HG03139 (cell line): ENCODE measurements around the gene MEIKIN.

Experiments used
- ATAC-seq: cut with Tn5 transposase; IDR thresholded peaks from one replicate; pipeline ENCODE4 v1.9.1; 2021; ENCODE audit not compliant: unreplicated experiment

The MEIKIN gene

DNA sequence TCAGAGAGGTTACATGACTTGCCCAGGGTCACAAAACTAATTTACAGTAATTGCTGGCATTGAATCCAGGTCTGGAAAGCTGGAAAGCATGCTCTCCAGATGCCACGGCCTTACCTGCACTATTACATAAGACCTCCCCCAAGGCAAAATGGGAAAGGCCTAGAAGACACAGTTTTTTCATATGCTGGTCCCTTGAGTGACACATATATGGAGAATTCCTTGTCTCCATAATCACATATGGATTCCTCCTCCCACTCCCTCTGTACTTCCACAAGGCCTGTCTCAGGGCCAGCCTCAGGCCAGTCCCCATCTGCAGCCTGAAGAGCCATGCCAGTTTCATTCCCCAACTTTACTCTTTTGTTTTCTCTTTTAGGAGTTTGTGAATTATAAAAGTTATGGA lies 28.6 kb upstream of the MEIKIN start:
- ATAC-seq, result no peak

- no peak for ATAC-seq
Measured at GRCh38 chr5:131973089-131973712, 27.7 kb upstream of the MEIKIN start.

- ATAC-seq, result no peak
Measured at GRCh38 chr5:131968396-131968954, 23.0 kb upstream of the MEIKIN start.

DNA sequence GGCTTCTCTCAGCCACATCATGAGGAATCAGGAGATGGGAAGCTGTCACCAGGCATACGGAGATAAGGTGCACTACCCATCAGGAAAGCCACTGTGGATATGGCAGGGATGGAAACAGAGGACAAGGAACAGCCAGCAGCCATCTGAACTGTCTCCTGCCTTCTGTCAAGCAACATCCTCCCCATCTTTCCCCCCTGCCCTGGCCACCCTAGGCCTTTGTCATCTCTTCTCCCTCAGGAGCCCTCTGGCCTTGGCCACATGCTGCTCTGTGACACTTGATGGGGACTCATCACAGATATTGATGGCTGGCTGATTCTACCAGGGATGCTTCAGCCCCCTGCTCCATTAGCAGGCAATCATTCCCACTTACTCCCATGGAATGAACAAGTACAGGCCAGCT lies 21.1 kb upstream of the MEIKIN start:
- no peak for ATAC-seq

DNA sequence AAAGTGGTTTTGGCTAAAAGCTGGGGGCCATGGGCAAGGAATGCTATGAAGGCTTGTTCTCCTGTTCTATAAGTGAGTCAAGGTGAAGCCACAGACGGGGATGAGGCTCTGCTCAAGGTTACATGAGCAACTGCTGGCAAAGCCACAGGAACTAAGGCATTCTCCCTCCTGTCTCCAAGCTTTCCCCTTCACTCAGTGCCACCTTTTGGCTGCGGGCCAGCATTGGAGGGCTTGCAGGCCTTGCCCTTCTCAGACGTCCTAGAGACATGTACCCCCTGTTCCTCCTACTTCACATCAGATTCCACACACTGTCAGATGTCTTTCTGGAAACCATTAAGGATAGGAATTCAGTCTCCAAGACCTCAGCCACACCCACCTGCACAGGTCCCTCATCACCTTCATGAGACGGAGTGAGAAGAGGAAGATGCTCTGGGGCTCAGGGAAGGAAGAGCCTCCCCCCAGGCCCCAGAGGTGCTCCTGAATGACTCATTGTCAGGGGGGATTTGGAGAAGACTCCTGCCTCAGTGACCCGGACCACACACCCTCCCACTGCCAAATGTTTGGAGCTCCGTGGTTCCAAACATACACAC lies 20.5 kb upstream of the MEIKIN start:
- no peak for ATAC-seq

DNA sequence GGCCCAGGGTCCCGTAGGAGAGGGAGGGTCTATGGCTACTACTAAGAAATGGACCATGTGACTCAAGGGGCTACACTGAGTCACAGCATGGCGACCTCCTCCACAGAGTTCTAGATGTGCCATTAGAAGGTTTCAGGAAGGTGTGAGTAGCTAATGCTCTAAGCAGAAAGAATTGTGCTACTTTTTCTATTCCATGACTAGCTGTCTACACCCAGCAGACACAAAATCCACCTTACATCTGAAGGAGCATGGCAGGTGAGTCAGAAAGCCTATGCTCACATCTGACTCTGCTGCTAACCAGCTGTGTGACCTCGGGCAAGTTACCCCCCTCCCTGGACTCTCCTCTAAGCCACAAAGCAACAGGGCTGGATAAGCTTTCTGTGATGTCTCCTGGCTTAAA lies 14.4 kb upstream of the MEIKIN start:
- ATAC-seq, result no peak

DNA sequence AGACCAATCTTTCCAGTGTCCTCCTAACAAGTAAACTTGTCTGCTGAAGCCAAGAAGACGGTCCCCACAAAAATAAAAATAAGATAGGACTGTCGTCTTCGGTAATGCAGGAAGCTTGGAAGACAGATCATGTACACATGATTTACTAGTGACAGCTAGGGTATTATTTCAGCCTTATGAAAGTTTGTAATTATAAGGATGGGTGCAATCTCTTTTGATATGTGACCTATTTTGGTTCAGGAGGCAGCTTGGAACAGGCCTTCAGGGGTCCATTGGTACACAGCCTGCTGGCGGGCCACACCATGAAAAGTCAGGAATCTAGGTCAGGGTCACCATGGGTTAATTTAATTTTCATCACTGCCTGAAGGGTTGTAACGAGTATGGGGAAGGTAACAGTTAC lies 13.7 kb upstream of the MEIKIN start:
- no peak for ATAC-seq

GRCh38 chr5:131957721-131958441 lies 12.4 kb upstream of the MEIKIN start:
- ATAC-seq, result no peak

GRCh38 chr5:131953969-131954368 lies 8.5 kb upstream of the MEIKIN start:
- ATAC-seq, result no peak

DNA sequence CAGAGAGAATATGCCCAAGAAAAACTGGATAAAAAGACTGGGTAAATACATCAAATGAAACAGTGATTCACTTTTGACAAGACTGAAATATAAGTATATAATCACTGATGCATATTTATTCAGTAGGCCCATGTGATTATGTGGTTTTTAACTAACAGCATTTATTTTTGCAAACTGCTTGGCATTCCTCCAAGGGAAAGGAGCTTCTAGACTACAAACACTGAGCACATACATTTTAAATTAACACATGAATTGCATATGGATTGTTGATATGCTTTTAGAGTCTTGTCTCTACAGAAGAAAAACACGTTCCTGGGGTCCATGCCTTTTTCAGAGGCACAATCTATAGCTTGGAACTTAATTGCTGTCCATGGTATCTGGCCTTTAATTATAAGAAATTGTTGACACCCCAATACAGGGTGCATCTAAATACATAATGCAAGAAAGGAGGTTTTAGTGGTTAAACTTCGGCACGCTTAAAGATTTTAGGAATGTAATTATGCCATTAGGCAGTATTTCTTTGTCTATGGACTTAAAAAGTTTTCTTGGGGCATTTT lies 6.9 kb upstream of the MEIKIN start:
- ATAC-seq, result no peak

- no peak for ATAC-seq
Measured at GRCh38 chr5:131950706-131951105, 5.2 kb upstream of the MEIKIN start.

- ATAC-seq, result no peak
Measured at GRCh38 chr5:131947445-131947844, 2.0 kb upstream of the MEIKIN start.

DNA sequence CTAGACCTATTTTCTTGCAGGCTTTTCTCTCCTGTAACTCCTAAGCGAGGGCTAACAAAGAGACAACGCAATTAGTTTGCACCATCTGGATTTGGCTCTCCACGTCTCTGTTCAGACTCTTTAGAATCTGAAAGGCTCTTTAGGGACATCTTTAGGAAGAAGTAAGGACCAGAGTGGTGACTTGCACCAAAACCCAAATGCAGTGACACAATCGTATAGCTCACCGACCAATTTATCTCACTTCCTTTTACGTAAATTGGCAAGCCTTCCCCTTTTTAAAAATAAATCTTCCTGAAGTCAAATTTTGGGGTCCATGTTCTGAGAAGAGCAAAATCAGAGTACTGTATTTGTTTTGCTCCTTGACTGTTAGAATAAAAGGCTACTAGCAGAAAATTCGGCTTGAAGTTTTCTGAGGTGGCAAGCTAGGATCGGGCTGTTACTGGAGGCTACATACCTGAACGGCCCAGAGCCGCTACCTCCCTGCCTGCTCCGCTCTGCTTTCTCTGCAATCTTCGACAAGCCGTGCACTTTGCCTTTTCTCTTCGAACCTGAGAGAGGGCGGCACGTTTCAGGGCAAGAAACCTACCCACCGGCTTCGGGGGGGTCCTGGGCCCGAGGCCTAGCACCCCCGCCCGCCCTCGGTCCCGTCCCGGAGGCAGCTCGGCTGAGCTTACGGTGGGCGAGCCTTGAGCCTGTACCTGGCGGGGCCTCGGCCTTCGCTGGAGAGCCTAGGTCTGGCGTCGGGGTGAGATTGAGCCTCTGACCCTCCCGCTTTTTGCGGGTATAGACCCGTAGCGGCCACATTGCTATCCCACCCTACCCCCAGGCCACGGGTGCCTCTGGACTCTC lies 537 bp downstream of the MEIKIN start:
- no peak for ATAC-seq

DNA sequence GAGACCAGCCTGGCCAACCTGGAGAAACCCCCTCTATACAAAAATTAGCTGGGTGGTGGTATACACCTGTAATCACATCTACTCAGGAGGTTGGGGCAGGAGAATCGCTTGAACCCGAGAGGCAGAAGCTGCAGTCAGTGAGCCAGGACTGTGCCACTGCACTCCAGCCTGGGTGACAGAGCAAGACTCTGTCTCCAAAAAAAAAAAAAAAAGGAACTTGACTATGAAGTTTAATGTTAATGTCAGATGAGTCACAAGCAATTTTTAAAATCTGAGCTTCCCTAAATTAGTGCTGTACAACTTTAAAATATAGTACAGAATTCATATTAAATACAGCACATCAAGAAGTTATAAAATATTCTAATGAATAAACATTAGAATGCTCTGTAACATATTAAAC lies 1.5 kb downstream of the MEIKIN start:
- no peak for ATAC-seq

- no peak for ATAC-seq
Measured at GRCh38 chr5:131942016-131942415, 3.4 kb downstream of the MEIKIN start.

DNA sequence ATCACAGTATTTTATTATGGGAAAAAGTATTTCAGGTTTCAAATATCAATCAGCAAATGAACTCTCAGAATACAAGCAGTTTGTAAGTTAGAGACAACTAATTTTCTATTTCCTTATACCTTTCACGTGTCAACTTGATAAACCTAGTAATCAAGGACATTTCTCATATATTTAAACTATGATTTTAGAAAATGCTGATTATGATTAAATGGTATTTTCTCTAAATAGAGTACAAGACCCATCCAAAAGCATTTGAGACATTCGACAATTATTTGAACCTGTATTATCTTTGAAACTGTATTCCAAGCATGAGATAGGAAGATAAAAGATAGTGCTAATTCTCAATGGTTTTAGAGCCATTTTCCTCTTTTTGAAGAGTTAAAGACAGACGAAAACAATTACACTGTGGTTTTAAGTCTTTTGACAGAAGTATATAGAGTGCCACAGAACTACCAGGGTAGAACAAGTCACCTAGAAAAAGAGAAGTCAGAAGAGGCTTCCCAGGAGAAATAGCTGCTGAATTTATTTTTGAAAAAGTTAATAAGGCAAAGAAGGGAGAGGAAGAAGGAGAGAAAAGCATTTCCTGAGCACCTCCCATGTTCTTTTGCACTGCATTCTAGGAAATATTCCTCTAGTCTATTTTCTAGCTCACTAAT lies 5.6 kb downstream of the MEIKIN start:
- ATAC-seq, result no peak

DNA sequence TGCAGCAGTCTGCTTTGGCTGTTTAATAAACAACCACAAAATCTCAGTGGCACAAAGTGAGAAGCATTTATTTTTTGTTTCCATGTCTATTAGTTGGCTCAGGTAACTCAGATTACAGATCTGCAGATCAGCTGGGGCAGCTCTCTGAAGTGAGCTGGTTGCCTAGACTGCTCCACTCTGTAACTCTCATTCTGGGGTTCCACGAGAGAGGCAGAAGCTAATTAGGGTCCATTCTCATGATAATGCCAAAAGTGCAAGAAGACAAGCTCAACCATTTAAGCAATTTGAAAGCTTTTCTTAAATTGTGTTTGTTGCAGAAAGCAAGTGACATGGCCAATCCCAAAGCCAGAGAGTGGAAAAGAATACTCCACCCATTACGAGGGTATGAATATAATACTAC lies 13.2 kb downstream of the MEIKIN start:
- no peak for ATAC-seq

- no peak for ATAC-seq
Measured at GRCh38 chr5:131928957-131929356, 16.5 kb downstream of the MEIKIN start.

DNA sequence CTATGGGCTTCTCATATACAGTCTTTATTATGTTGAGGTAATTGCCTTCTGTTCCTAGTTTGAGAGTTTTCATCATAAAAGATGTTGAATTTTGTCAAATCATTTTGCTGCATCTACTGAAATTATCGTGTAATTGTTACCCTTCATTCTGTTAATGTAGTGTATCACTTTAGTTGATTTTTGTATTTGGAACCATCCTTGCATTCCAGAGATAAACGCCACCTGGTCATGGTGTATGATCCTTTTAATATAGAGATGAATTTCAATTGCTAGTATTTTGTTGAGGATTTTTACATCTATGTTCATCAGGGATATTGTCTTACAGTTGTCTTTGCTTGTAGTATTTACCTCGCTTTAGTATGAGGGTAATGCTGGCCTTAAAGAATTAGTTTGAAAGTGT lies 19.3 kb downstream of the MEIKIN start:
- ATAC-seq, result no peak

- ATAC-seq, result no peak
Measured at GRCh38 chr5:131916481-131916880, 29.0 kb downstream of the MEIKIN start.
